ENCODE results near the gene SCML2.
"Not testable (repeated sequence)": the region's sequence is repeated elsewhere in the genome, so short reads cannot be mapped to it uniquely, and the experiment has no call there.

- TF ChIP-seq EZH2 (IDR thresholded peaks at IDR 0.05; ENCODE audit: low read length, unreplicated experiment); CTCF (conservative IDR thresholded peaks at IDR 0.05; ENCODE audit: low read depth, low read length); EZH2phosphoT487 (IDR thresholded peaks at IDR 0.05; ENCODE audit: borderline replicate concordance, low read length): not testable (repeated sequence)
Measured at GRCh38 chrX:18369096-18369495, 14.6 kb upstream of the SCML2 start.
